Measurements from ENCODE around the gene PEX26. TPM values are rescaled to one million over a fixed set of nuclear protein-coding genes. Genes with fewer than 3 reads are reported as not detected.

Gene PEX26
- total and polyA plus RNA-seq, 2 of the 13 experiments (the other 11 are each of a cell fraction or from before 2014, with no cell fraction given): 10.6 to 25.1 TPM

DNA sequence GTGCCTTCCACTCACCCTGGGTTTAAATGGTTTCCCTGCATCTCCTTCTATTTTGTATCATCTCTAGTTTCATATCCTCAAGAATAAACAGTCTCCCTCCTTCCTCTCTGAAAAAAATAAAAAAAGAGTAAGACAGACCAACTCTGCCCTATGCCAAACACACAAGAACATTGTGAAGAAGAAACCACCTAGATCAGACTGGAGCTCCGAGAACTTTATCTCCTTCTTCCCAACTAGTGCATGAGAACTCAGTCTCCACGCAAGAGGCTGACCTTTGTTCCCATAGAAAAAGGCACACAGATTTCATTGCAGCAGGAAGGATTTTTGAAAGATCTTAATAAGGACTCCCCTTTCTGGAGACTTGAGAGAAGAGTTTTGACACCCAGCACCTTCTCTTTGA lies 8.7 kb upstream of the PEX26 start:
- in situ Hi-C loops (cut with HindIII; ENCODE audit: extremely low pct_ligation_motif_present, low pct_unique_long_range_greater_than_20kb): no loop called here
- H3K27ac ChIP-seq (ENCODE audit: extremely low read length, insufficient read depth, low read length): no peak overlapping the region
- no TSS peak for BruUV-seq (replicated peaks)

DNA sequence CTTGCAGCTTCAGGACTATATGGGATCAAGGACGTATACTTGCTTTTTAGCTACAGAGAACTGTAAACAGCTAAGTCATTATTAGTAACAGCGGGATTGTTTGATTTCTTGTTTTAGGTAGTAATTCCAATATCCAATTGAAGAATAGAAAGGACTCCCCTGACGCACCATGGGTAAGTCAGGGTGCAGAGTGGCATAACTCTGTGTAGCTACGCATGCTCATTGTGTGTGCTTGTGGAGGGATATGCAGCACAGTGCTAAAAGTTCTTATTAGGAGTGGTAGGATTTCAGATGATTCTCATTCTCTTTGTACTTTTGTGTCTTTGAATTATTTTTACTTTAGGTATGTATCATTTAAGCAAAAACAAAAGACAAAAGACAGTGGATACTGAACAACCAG lies 7.7 kb upstream of the PEX26 start:
- in situ Hi-C loops (cut with HindIII; ENCODE audit: extremely low pct_ligation_motif_present, low pct_unique_long_range_greater_than_20kb) (loop anchor here (5.0 to 10.0 kb wide), 2 partner anchors 68 to 155 kb away; no protein-coding TSS in a partner anchor), intact Hi-C loops (cut with micrococcal nuclease; ENCODE audit: unreplicated experiment) (no loop called here)
- ATAC-seq (no peak), DNase-seq (ENCODE audit: low spot score) (no peak), FAIRE-seq (no peak)
- Histone ChIP-seq H3K4me1 (ENCODE audit: insufficient read depth, low read length) (peaks cover 74% of the 10 kb centered on the region), H3K27ac (ENCODE audit: extremely low read length, insufficient read depth, low read length) (no peak overlapping the region), H3K79me2 (ENCODE audit: insufficient read depth, low read length) (no peaks in the 10 kb centered on the region), H3K27me3 (ENCODE audit: control insufficient read depth in 1 of 2, insufficient read depth in 2 of 2, low read length in 2 of 2) (no peaks in the 10 kb centered on the region), H4K20me1 (ENCODE audit: insufficient read depth, low read length) (no peaks in the 10 kb centered on the region), H3K36me3 (replicated peaks in 1 of 2; ENCODE audit: control insufficient read depth in 1 of 2, insufficient read depth in 2 of 2, low read length in 2 of 2) (no peaks in the 10 kb centered on the region), H2AFZ (ENCODE audit: low read length) (no peak overlapping the region), H3K9me3 (ENCODE audit: low read length) (no peaks in the 10 kb centered on the region), H3K9ac (ENCODE audit: insufficient read depth, low read depth, low read length) (no peak overlapping the region), H3K4me2 (ENCODE audit: low read depth, low read length) (no peak overlapping the region), H3K4me3 (replicated peaks in 1 of 3; ENCODE audit: insufficient read depth in 1 of 3, low read depth in 2 of 3, low read length in 3 of 3) (no peak overlapping the region)
- BruUV-seq (replicated peaks): no TSS peak
- ChIA-PET POLR2A (interaction anchor here (1.2 kb wide), 1 partner anchor 9 kb away, joined by 5 read pairs; no protein-coding TSS in a partner anchor), CTCF (ENCODE audit: low intra/inter-chr PET ratio, low total read pairs) (no interaction called here)
- whole genome bisulfite sequencing (ENCODE audit: low lambda C conversion rate): 79% methylated on average over 4 of the region's 4 CpGs
- TF ChIP-seq, protein P1, sequence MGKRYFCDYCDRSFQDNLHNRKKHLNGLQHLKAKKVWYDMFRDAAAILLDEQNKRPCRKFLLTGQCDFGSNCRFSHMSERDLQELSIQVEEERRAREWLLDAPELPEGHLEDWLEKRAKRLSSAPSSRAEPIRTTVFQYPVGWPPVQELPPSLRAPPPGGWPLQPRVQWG (CRISPR knock-in tag; IDR thresholded peaks at IDR 0.05; ENCODE audit: borderline replicate concordance, low read depth): no peak
- TF ChIP-seq NRL (CRISPR knock-in tag; IDR thresholded peaks at IDR 0.05; ENCODE audit: borderline replicate concordance) (no peak), ZMAT3 (CRISPR knock-in tag; conservative IDR thresholded peaks at IDR 0.05) (no peak), ZFX (CRISPR knock-in tag; IDR thresholded peaks at IDR 0.05; ENCODE audit: low read depth) (no peak), ZNF7 (CRISPR knock-in tag; IDR thresholded peaks at IDR 0.05) (no peak), ZNF563 (CRISPR knock-in tag; IDR thresholded peaks at IDR 0.05) (no peak), KDM1A (CRISPR knock-in tag; IDR thresholded peaks at IDR 0.05) (no peak), SRY (CRISPR knock-in tag; IDR thresholded peaks at IDR 0.05) (no peak), BRCA1 (CRISPR knock-in tag; IDR thresholded peaks at IDR 0.05) (no peak), SP1 (IDR thresholded peaks at IDR 0.05) (no peak), SP1 (CRISPR knock-in tag; IDR thresholded peaks at IDR 0.05) (no peak), THYN1 (CRISPR knock-in tag; IDR thresholded peaks at IDR 0.05; ENCODE audit: borderline replicate concordance, low read depth) (no peak), ZNF878 (CRISPR knock-in tag; IDR thresholded peaks at IDR 0.05) (no peak), SOX6 (IDR thresholded peaks at IDR 0.05) (no peak), SOX6 (CRISPR knock-in tag; IDR thresholded peaks at IDR 0.05) (no peak)
- TF ChIP-seq, protein P2, sequence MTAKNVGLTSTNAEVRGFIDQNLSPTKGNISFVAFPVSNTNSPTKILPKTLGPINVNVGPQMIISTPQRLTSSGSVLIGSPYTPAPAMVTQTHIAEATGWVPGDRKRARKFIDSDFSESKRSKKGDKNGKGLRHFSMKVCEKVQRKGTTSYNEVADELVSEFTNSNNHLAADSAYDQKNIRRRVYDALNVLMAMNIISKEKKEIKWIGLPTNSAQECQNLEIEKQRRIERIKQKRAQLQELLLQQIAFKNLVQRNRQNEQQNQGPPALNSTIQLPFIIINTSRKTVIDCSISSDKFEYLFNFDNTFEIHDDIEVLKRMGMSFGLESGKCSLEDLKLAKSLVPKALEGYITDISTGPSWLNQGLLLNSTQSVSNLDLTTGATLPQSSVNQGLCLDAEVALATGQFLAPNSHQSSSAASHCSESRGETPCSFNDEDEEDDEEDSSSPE (CRISPR knock-in tag; IDR thresholded peaks at IDR 0.05): no peak

More for the DNA sequence above, 8.7 kb upstream of the PEX26 start:
- H3K79me2 ChIP-seq (ENCODE audit: insufficient read depth, low read length): no peaks in the 10 kb centered on the region
- FAIRE-seq (no peak), ATAC-seq (no peak), DNase-seq (ENCODE audit: low spot score) (no peak)
- CTCF ChIA-PET (ENCODE audit: low intra/inter-chr PET ratio, low total read pairs): no interaction called here
- H3K36me3 ChIP-seq (replicated peaks in 1 of 2; ENCODE audit: control insufficient read depth in 1 of 2, insufficient read depth in 2 of 2, low read length in 2 of 2): no peaks in the 10 kb centered on the region
- WGBS (ENCODE audit: low lambda C conversion rate): 10% methylated on average over 2 of the region's 2 CpGs
- H3K27me3 ChIP-seq (ENCODE audit: control insufficient read depth in 1 of 2, insufficient read depth in 2 of 2, low read length in 2 of 2): no peaks in the 10 kb centered on the region
- H3K9ac ChIP-seq (ENCODE audit: insufficient read depth, low read depth, low read length): no peak overlapping the region
- no peak overlapping the region for H3K4me2 ChIP-seq (ENCODE audit: low read depth, low read length)
- POLR2A ChIA-PET: interaction anchor here (1.2 to 2.2 kb wide), 5 partner anchors 8 to 33 kb away, joined by 3 to 16 read pairs (median 9); partner anchors contain the start of gene PEX26
- no peaks in the 10 kb centered on the region for H4K20me1 ChIP-seq (ENCODE audit: insufficient read depth, low read length)
- intact Hi-C loops (cut with micrococcal nuclease; ENCODE audit: unreplicated experiment): no loop called here
- no peaks in the 10 kb centered on the region for H3K9me3 ChIP-seq (ENCODE audit: low read length)
- no peak overlapping the region for H2AFZ ChIP-seq (ENCODE audit: low read length)
- TF ChIP-seq, protein P3, sequence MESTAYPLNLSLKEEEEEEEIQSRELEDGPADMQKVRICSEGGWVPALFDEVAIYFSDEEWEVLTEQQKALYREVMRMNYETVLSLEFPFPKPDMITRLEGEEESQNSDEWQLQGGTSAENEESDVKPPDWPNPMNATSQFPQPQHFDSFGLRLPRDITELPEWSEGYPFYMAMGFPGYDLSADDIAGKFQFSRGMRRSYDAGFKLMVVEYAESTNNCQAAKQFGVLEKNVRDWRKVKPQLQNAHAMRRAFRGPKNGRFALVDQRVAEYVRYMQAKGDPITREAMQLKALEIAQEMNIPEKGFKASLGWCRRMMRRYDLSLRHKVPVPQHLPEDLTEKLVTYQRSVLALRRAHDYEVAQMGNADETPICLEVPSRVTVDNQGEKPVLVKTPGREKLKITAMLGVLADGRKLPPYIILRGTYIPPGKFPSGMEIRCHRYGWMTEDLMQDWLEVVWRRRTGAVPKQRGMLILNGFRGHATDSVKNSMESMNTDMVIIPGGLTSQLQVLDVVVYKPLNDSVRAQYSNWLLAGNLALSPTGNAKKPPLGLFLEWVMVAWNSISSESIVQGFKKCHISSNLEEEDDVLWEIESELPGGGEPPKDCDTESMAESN (CRISPR knock-in tag; conservative IDR thresholded peaks at IDR 0.05): no peak
- TF ChIP-seq RNF2 (conservative IDR thresholded peaks at IDR 0.05; ENCODE audit: low read depth): no peak
- TF ChIP-seq ZNF678 (CRISPR knock-in tag; IDR thresholded peaks at IDR 0.05): no peak
- H3K4me1 ChIP-seq (ENCODE audit: insufficient read depth, low read length): peaks cover 74% of the 10 kb centered on the region
- H3K4me3 ChIP-seq (replicated peaks in 1 of 3; ENCODE audit: insufficient read depth in 1 of 3, low read depth in 2 of 3, low read length in 3 of 3): no peak overlapping the region
